Sigmoid colon (tissue), 4 donors: ENCODE results near the gene ACO2.

ENCODE experiments used
- CTCF ChIP-seq, 4 experiments: fragments of 450-650 bp in 3 of 4; fragments of 200-600 bp in 1 of 4; IDR thresholded peaks; one replicate each; pipeline ENCODE4 v1.5.1; 2016 to 2019; ENCODE audit warnings: antibody characterized with exemption in 4 of 4, mild to moderate bottlenecking in 3 of 4, moderate library complexity in 2 of 4
- EP300 ChIP-seq, 4 donors: sonication (generic); formaldehyde crosslinking; IDR thresholded peaks; one replicate each; pipeline ENCODE4 v1.6.1; 2017; ENCODE audit warnings: antibody characterized with exemption in 4 of 4
- POLR2A ChIP-seq, 2 donors: fragments of 450-650 bp; IDR thresholded peaks; one replicate each; pipeline ENCODE4 v1.6.1; 2016; ENCODE audit warnings: antibody characterized with exemption in 2 of 2, mild to moderate bottlenecking in 2 of 2, moderate library complexity in 2 of 2
- POLR2AphosphoS5 ChIP-seq, 4 donors: sonication (generic); formaldehyde crosslinking; IDR thresholded peaks; one replicate each; pipeline ENCODE4 v1.6.1; 2017; ENCODE audit warnings: antibody characterized with exemption in 4 of 4

- no peak for TF ChIP-seq CTCF (IDR thresholded peaks at IDR 0.05)
- no peak for TF ChIP-seq POLR2A (IDR thresholded peaks at IDR 0.05)
- no peak for TF ChIP-seq POLR2AphosphoS5 (IDR thresholded peaks at IDR 0.05)
- no peak for TF ChIP-seq EP300 (IDR thresholded peaks at IDR 0.05)
Observed at GRCh38 chr22:41535244-41535643, 66.3 kb downstream of the ACO2 start.
